HG02852 (cell line): ENCODE measurements around the gene RC3H2.
"Not testable (repeated sequence)": the region's sequence is repeated elsewhere in the genome, so short reads cannot be mapped to it uniquely, and the experiment has no call there.

Experiments used
- ATAC-seq: cut with Tn5 transposase; IDR thresholded peaks from one replicate; pipeline ENCODE4 v1.9.1; 2021; ENCODE audit warnings: mild to moderate bottlenecking, moderate library complexity; ENCODE audit not compliant: unreplicated experiment

RC3H2 gene

DNA sequence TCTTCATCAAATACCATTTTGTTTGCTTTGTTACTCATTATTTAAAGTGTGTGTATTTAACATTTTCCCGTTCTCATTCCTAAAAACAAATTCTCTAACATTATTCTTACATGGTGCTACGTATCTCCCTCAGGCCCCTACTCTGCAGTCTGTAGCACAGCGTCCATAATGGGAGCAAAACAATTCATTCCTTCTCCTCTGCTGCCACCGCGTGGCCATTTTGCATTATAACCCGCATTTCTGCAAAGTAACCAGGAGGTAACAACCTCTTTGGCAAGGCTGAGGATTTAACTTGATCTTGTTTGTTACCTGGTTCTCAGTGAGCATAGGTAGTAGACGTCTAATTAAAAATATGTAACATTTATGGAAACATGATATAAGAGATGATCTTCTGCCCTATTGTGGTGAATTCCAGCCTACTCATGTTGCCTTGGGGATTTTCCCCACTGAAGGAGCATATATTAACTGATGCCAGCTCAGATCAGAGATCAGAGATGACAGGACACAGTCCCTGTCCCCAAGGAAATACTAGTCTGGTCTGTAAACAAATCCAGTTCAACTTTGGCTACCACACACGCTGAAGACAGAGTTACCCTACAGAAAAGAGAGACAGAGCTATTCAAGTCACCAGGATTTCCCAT, 94.7 kb downstream of the RC3H2 start:
- ATAC-seq: peak; percentile 78

DNA sequence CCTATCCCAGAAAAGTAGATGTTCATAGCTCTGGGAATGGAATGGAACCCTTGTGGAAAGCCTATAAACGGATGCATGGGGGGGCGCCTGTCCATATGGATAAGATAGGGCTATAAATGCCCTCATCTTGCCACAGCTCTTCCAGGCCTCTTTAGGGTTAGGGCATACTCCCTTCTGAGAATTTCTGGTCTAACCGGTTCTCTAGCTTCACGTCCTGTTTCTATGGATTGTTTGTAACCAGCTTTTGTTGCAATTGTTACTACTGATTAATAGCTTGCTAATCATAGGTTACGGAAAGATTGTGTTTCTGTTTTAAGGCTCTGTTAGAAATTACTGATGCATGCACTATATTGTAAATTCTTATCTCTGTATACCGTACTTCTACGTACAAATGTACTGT, 95.9 kb downstream of the RC3H2 start:
- not testable (repeated sequence) for ATAC-seq

DNA sequence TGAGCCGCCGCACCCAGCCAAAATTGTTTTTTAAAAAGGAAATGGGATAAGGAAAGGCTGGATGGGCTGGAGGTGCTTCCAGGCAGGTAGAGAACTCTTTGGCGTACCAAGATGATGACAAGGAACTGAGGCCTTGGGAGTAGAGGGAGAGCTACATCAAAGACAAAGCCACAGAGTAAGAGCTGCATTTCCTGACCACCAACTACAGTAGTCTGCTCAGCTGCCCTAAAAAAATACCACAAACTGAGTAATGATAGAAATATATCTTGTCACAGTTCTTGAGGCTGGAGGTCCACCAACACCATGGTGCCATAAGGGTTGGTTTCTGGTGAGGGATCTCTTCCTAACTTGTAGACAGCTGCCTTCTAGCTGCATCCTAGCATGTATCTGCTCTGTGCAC, 97.0 kb downstream of the RC3H2 start:
- no peak for ATAC-seq

DNA sequence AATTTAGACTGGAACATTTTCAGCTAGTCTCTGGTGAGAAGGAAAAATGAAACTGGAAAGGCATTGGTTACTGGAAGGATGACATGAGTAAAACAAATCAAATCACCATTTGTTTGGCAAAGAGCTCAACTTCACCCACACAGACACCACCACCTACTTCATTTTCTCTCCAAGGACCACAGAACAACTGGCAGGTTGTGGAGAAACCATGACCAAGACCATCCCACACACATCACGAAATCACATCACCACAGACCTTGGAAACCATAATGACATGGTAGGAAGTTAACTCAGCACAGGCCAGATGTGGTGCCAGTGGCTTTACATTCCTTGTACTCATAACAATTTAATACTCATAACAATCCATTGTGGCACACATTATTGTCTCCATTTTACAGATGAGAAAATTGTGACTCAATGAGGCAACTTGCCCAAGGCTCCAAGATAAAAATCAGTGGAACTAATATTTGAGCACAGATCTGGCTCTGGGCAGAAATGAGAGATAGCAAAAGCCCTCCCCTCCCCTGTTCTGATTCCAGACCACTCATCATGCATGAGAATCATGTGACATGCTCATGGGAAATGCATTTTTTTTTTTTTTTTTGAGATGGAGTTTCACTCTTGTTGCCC, 97.8 kb downstream of the RC3H2 start:
- peak; percentile 48 for ATAC-seq

DNA sequence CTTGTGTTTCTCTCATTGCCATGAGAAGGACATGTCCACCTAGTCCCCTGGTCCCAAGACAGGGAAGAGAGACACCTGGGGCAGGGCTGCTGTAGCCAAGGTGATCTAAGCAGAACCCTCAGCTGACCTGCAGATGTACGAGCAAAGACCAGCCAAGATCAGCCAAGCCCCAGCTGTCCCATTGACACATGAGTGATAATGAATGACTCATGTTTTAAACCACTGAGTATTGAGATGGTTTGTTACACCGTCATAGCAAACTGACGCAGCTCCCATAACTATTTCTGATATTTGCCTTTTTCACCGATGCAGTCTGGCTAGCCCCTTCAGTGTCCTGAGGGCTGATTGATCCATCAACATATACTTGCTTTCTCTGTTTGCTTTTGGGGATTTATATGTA, 98.5 kb downstream of the RC3H2 start:
- ATAC-seq: no peak

DNA sequence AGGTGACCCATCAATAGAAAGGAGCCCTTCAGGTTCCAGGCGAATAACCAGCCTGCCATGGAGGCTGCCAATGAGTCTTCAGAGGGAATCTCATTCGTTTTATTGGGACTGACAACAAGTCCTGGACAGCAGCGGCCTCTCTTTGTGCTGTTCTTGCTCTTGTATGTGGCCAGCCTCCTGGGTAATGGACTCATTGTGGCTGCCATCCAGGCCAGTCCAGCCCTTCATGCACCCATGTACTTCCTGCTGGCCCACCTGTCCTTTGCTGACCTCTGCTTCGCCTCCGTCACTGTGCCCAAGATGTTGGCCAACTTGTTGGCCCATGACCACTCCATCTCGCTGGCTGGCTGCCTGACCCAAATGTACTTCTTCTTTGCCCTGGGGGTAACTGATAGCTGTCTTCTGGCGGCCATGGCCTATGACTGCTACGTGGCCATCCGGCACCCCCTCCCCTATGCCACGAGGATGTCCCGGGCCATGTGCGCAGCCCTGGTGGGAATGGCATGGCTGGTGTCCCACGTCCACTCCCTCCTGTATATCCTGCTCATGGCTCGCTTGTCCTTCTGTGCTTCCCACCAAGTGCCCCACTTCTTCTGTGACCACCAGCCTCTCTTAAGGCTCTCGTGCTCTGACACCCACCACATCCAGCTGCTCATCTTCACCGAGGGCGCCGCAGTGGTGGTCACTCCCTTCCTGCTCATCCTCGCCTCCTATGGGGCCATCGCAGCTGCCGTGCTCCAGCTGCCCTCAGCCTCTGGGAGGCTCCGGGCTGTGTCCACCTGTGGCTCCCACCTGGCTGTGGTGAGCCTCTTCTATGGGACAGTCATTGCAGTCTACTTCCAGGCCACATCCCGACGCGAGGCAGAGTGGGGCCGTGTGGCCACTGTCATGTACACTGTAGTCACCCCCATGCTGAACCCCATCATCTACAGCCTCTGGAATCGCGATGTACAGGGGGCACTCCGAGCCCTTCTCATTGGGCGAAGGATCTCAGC, 104.8 kb downstream of the RC3H2 start, which contains the start of gene OR1K1:
Gene OR1K1 (plus strand): TSS at position 58 of the 995 bp plus-strand sequence. CDS start 0 bp downstream, at position 58.
- ATAC-seq: no peak

DNA sequence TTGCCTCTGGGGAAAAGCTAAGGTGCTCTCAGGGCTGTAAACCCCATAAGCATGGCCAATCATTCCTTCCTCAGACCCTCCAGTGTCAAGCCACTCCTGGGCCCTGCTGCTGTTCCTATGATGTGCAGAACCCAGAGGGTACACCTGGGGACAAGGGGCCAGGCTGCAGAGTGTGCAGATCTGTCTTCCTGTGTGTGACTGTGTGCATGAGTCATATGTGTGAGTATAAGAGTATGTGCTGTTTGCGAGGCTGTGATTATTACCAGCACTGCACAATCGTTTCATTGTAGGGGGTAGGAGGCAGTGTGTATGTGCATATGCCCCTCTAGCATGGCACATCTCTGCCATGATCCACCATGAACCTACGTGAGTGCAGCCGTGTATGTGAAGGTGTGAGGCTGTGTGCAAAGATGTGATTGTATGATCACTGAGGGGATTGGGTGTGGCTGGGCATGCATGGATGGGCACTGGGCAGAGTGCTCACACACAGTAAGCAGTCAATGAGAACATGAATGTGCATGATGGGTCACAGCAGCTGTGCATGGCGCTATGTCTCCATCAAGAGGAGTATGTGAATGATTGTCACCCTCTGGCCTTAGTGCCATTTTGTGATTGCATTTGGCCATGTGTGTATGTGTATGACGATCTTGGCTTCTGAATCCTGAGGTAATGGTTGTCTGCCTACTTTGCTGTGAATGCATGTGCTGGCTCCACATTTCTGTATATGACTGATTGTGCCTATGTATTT, 107.7 kb downstream of the RC3H2 start:
- no peak for ATAC-seq
